GM21423 (cell line): Measurements from ENCODE around the gene ZNF8.
A peak's percentile ranks its signal among the peaks of the same experiment; 100 is the strongest.
"Not testable (repeated sequence)": the region's sequence is repeated elsewhere in the genome, so short reads cannot be mapped to it uniquely, and the experiment has no call there.

Experiments used
- ATAC-seq: cut with Tn5 transposase; IDR thresholded peaks from one replicate; pipeline ENCODE4 v1.9.1; 2021; ENCODE audit warnings: mild to moderate bottlenecking, moderate library complexity; ENCODE audit not compliant: unreplicated experiment

The ZNF8 gene

DNA sequence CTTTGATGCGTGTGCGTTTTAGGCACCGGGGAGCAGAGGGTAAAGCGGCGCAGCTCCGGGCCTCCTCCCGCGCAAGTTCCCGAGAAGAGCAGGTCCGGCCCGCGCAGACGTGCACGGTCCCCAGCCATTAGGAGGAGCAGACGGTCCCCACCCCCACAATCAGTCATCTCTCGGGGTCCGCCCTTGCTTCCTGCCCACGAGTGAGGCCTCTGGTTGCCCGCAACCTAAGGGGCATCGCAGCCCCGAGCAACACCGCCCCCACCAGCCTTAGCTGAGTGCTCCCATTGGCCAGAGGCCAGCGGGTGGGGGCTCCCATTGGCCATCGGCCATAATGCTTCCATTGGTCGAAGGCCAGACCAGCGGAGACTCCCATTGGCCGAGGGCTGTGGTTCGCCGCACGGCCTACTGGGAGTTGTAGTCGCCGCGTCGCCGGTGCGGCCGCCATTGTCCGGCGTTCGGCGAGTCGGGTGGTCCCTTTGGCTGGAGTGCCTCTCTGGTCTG lies at the start of gene ZNF8:
Gene ZNF8, plus strand, starts transcription at position 415 of the 501 bp plus-strand sequence. CDS start 127 bp downstream, outside the sequence.
- peak; percentile 95 for ATAC-seq

DNA sequence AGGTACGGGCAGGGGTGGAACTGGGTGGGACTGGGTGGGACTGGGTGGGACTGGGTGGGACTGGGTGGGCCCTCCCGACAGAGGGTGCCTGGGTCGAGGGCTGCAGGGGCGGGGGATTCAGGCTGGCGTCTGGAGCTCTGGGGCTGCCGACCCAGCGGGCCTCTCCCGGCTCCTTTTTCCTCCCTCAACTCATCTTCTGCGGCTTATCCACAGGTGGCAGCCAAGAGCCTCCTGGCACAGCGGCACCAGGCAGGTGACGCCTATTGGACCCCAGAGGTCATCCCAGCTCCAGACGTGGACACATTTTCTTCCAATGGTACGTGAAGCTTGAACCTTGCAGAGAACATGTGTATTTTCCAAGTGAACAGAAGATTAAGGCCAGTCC lies 49.5 kb upstream of the ZNF8 start:
- no peak for ATAC-seq

DNA sequence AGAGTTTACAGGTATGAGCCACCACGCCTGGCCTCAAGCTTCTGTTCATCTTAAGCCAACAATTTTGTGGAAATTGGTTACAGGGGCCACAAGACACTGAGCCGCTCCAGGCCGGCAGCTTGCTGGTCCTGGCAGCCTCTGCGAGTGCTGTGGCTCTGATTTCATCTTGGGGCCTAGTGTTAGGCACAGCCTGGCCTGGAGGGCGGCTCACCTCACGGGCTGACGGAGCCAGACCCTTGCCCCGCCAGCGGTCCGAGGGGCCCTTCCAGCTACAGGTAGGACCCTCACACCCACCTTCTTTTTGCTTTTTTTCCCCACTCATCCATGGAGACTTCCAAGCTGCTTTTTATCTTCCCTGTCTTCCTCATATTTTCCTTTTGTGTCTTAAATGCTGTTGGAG lies 41.4 kb upstream of the ZNF8 start:
- ATAC-seq: no peak

DNA sequence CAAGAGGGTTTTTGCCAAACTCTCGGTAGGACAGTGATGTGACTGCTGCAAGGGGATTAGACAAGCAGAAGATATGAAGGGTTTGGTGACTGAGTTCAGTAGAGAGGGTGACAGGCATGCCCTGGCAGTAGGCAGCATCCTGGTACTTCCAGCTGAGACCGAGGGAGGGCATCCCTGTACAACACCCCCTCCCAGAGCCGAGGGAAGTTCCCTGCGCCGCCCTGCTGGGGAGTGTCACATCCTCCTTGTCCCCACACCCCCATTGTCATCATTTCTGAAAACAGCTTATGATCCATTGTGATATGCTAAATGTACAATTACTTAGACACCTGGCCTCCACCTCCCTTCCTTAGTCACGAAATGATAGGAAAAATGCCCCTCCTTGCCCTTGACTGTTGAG lies 35.4 kb upstream of the ZNF8 start:
- no peak for ATAC-seq

DNA sequence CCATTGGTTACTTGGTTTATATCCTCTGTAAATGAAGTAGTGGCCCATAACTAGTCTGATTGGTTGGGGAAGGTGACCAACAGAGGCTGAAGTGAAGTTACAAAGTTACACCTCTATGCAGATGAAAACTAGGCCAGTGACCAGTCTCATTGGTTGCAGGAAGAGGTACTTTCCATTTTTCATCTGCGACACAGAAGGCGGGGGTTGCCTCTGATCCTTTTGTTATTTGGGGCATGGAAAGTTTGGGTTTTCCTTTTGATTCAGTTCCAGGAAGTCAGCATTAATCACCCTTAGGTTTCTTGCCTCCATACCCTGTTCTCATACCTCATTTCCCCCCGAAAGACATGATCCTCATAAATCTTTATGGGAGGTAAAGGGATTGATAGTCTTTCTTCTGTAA lies 29.9 kb upstream of the ZNF8 start:
- ATAC-seq: no peak

DNA sequence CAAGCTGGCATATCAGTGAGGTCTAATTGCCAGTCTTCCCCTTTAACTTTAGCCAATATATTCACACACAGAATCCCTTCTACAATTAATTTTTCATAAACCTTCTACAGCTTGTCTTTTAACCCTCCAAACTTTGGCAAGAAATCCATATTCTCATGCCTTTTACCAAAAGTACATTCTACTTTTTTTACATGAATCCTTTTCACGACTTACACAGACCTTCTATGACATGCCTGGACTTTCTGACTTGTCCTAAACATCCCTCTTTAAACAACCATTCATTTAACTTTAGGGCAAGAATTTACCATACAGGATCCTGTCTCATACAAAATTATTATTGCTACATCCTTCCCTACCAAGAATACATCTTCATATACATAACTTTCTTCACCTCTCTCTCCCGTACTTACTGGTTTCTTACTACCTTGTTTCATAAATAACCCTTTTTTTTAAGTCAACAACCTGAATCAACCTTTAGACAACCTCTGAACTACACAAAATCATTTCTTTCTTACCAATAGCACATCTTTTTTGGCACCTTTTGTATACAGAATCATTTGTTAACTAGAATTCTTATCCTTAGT lies 26.6 kb upstream of the ZNF8 start:
- no peak for ATAC-seq

DNA sequence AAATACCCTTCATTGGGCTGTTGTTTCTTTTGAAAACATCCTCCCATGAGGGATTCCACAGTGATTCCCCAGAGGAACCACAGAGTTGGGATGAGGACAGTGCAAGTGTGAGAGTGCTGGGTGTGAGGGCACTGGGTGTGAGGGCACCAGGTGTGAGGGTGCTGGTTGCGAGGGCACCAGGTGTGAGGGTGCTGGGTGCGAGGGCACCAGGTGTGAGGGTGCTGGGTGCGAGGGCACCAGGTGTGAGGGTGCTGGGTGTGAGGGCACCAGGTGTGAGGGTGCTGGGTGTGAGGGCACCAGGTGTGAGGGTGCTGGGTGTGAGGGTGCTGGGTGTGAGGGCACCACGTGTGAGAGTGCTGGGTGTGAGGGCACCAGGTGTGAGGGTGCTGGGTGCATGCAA lies 20.5 kb upstream of the ZNF8 start:
- ATAC-seq: not testable (repeated sequence)

DNA sequence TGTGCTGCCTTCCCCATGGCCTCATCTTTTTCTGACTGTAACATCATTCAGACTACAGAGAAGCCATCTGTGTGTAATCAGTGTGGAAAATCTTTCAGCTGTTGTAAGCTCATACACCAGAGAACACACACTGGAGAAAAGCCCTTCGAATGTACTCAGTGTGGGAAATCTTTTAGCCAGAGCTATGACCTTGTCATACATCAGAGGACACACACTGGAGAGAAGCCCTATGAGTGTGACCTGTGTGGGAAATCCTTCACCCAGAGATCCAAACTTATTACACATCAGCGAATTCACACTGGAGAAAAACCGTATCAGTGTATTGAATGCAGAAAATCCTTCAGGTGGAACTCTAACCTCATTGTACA lies 17.2 kb upstream of the ZNF8 start:
- no peak for ATAC-seq

DNA sequence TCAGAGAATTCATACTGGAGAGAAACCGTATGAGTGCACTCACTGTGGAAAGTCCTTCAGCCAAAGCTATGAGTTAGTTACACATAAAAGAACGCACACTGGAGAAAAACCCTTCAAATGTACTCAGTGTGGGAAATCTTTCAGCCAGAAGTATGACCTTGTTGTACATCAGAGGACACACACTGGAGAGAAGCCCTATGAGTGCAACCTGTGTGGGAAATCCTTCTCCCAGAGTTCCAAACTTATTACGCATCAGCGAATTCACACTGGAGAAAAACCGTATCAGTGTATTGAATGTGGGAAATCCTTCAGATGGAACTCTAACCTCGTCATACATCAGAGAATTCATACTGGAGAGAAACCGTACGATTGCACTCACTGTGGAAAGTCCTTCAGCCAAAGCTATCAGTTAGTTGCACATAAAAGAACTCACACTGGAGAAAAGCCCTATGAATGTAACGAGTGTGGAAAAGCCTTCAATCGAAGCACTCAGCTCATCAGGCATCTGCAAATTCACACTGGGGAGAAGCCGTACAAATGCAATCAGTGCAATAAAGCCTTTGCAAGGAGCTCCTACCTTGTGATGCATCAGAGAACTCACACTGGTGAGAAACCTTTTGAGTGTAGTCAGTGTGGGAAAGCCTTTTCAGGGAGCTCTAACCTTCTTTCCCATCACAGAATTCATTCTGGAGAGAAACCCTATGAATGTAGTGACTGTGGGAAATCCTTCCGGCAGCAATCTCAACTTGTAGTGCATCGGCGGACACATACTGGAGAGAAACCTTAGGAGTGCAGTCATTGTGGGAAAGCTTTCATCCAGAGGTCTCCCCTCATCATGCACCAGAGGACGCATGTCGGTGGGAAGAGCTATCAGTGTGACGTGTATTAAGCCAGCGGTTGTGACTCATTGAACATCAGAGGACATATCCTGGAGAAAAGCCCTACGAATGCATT lies 16.5 kb upstream of the ZNF8 start:
- ATAC-seq: no peak

DNA sequence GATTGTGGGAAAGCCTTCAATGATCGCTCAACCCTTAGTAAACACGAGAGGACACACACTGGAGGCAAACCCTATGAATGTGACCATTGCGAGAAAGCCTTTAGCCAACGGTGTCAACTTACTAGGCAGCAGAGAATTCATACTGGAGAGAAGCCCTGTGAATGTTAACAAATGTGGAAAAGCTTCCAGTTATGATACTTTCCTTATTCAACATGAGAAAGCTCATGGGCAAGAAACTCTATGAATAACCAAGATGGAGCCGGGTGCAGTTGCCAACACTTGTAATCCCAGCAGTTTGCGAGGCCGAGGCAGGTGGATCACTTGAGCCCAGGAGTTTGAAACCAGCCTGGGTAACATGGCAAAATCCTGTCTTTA lies 15.8 kb upstream of the ZNF8 start:
- no peak for ATAC-seq

DNA sequence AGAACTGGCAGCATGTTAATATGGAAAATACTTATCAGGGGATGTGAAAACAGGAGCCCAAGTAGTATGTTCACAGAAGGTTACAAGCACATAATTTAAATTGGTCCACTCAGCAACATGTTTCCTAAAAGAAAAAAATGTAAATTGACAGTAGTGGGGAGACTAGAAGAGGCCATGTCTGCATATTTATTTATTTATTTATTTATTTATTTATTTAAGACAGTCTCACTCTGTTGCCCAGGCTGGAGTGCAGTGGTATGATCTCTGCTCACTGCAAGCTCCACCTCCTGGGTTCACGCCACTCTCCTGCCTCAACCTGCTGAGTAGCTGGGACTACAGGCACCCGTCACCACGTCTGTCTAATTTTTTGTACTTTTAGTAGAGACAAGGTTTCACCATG lies 13.7 kb upstream of the ZNF8 start:
- no peak for ATAC-seq

DNA sequence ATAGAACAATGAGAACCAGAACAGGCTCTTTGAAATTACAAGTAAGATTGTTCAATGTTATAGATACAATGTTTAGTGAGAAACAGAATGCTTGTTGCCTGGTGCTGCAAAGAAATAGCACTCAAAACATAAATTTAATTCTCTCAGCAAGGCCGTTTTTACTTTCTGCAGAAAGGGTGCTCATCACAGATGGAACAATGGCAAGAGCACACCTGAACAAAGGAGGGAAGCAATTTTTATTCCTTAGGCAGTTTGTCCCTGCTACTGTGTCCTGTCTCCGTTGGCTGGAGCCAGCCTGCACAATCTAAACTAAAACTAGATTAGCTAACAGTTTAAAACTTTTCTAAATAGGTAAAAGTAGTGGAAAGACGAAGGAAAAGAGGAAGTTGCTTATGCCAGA lies 10.4 kb upstream of the ZNF8 start:
- ATAC-seq: no peak

DNA sequence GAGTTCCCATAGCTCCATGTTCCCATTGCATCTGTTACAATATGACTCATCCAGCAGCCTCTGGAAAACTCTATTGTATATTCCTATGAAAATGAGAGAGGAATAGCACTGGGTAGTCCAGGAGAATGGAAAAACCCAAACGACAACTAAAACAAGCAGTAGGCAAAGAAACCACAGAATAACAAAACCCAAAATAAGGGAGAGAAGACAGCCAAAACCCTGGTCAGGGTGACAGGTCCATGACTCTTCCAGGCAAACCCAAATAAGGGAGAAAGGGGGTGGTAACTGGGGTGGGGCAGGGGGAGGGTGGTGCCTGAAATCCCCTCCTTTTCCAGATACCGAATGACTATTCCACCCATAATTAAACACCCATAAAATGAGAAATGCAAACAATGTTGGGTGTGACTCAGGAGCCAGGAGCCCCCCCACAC lies 4.0 kb upstream of the ZNF8 start:
- ATAC-seq: no peak

DNA sequence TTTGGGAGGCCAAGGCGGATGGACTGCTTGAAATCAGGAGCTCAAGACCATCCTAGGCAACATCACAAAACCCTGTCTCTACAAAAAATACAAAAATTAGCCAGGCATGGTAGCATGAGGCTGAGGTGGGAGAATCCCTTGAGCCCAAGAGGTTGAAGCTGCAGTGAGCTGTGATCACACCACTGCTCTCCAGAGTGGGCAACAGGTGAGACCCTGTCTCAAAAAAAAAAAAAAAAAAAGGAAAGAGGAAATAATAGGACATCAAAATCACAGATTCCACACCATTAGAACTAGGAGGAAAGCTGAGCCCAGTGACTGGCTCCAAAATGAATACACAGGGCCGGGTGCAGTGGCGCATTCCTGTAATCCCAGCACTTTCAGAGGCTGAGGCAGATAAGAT lies 3.2 kb upstream of the ZNF8 start:
- ATAC-seq: no peak

DNA sequence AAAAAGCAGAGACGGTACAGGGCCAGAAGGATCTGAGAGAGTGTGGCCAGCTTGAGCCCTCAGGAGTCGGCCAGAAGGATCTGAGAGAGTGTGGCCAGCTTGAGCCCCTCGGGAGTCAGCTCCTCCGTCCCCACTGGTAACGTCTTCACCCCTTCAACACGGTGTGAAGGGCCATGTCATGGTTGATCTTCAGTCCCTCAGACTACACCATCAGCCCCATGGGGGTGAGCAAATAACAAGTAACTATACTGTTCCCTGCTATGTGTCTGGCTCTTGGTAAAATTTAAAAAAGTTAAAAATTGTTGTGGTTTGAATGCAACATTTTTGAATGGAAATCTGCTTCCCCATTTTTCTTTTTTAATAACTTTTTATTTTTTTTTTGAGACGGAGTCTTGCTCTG lies 1.6 kb upstream of the ZNF8 start:
- no peak for ATAC-seq

DNA sequence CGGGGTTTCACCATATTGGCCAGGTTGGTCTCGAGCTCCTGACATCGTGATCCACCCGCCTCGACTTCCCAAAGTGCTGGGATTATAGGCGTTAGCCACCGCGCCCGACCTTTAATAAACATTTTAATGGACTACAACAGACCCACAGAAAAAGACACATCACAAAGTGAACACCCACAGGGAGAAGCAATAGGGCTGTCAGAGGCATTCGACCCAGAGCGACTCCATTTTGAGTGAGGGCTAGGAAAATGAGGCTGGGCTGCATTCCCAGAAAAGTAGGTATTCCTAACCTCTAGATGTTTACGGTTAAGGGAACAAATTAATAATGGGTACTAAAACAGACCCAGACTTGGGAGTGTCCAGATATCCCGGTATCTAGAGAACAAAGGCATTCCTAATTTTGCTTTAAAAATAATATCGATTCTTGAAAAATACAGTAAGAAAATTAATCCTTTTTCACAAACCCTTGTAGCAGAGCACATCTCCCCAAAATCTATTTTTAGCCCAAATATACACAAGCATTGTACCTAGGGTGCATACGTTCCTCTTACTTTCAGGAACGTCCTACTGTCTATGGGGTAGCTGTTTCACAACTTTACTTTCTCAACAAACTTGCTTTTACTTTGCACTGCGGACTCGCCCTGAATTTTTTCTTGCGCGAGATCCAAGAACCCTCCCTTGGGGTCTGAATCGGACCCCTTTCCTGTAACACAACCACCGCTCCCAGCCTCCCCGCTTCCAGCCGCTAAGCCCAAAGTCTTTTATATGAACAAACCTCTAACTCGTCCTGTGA lies 811 bp upstream of the ZNF8 start:
- peak; percentile 0 for ATAC-seq

DNA sequence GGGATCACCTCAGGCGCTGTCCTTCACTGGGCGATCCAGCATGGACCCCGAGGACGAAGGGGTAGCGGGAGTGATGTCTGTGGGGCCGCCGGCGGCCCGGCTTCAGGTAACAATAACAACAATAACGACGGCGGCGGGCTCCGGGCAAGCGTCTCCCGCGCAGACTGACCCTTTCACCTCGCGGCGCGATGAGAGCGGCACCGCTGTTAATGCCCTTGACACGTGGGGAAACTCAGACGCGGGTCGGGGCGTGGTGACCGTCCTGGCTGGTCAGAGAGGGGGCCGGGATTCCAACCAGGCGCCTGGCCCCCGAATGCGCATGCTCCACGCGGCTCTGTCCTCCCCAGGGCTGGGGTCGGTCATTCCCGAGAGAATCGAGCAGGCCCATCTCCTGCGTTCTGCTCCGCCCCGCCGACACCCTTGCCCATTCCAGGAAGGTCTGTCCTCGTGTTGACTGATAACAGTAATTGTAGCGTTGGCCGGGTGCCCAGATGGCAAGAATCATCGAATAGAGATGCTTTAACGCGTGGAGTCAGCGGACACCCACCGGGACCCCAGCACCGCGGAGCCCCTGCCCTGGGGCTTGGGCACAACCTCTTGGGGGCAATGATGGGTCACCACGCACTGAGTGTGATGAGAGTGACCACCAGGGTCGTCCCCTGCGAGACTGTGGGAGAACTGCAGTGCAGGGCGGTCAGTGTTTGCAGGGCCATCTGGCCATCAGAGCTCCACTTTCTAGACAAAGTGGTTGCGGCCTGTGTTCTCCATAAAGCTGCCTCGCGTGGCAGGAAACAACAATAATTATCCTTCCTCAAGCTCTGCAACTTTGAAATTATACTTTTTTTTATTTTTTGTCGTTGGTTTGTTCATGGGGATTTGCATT lies 528 bp downstream of the ZNF8 start:
- ATAC-seq: peak; percentile 14

DNA sequence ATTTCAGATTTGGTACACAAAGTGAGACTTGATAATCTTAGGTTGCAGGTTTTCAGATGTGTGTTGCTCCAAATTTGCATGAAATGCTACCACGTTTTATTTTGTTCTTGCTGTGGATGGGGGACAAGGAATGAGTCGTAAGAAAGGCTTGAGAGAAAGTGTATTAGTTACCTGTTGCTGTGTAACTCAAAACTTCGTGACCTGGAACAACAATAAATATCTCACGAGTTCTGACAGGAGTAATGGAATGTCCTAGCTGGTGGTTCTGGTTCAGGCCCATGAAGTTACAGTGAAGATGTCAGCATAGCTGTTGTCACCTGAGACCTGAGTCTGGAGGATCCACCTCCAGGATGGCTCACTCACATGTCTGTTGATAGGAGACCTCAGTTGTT lies 1.2 kb downstream of the ZNF8 start:
- ATAC-seq: no peak

DNA sequence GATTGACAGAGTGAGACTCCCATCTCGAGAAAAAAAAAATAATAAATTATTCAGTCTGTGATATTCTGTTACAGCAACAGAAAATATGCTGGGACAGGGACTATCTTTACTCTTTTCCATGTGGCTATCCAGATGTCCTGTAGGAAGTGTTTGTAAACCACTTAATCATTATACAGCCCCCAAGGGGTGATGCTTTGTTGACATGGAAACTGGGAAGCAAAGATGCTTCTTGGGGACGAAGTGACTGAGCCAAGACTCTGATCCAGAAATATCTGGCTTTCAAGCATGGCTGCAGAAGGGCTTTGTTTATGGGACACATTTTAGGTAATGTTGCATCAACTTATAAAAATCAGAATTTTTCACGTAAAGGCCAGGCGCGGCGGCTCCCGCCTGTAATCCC lies 5.4 kb downstream of the ZNF8 start:
- no peak for ATAC-seq

DNA sequence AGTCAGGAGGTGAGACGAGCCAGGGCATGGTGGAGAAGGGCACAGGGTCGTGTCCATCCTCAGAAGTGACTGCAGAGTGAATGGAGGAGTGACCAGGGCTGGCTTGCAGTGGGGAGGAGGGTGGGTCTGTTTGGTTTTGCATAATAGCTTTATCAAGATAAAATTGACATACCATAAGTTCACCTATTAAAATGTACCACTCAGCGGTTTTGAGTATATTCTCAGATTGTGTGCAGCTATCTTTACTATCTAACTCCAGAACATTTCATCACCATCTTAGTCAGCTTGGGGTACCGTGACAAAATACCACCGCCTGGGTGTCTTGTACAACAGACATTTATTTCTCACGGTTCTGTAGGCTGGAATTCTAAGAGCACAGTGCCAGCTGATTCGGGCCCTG lies 13.2 kb downstream of the ZNF8 start:
- no peak for ATAC-seq
